Brain pericyte (primary cell): ENCODE results near the gene DERA.
"Not testable (repeated sequence)": the region's sequence is repeated elsewhere in the genome, so short reads cannot be mapped to it uniquely, and the experiment has no call there.

ENCODE experiments used
- DNase-seq: peaks from one replicate; pipeline ENCODE4 v3.0.0-alpha.2; 2012; ENCODE audit warnings: low read depth, low spot score

The DERA gene

DNA sequence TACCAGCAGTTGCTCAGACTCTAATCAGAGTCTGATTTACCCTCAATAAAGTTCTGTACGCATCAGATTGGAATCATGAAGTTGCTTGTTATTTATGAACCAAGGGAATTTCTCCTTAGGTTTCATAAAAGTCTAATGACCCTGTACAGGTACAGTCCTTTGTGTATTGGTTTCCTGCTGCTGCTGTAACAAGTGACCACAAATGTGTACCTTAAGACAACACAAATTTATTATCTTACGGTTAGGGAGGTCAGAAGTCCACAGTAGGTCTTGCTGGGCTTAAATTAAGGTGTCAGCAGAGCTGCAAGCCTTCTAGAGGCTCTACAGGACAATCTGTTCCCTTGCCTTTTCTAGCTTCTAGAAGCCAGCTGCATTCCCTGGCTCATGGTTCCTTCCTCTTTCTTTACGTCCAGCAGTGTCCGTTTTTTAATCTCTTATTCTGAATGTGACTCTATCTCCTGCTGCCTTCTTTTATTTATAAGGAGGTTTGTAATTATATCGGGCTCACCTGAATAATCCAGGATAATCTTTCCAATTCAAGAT lies 6.7 kb upstream of the DERA start:
- DNase-seq, result no peak

DNA sequence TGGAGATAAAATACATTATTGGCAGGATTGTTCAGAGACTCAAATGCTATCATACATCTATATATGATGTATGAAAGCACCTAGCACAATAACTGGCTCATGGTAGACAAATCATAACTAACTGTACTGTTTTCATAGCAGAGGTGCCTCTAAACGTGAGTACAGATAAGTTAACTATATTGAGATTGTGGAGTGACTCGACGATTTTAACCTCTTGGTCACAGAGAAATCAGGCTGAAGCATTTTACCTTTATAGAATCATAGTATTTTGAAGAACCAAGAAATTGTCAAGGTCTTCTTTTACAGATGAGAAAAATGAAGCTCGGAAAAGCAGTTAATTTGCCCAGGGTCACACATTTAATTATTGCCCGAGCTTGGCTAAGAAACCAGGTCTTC lies 666 bp upstream of the DERA start:
- no peak for DNase-seq

DNA sequence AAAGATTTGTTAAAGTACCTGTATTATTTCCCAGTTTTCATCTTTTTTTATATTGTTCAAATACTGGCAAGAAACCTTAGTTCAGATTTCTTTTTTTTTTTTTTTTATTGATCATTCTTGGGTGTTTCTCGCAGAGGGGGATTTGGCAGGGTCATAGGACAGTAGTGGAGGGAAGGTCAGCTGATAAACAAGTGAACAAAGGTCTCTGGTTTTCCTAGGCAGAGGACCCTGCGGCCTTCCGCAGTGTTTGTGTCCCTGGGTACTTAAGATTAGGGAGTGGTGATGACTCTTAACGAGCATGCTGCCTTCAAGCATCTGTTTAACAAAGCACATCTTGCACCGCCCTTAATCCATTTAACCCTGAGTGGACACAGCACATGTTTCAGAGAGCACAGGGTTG lies 799 bp downstream of the DERA start:
- not testable (repeated sequence) for DNase-seq

DNA sequence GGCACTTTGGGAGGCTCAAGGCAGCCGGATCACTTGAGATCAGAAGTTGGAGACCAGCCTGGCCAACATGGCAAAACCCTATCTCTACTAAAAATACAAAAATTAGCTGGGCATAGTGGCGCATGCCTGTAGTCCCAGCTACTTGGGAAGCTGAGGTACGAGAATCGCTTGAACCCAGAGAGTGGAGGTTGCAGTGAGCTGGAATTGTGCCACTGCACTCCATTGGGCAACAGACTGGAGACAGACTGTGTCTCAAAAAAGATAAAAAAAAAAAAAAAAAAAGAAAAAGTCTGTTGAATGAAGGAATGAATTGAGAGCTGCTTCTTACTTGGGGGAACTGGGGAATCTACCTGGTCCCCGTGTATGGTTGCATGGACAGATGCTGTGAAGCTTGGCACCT lies 3.0 kb downstream of the DERA start:
- DNase-seq, result not testable (repeated sequence)

DNA sequence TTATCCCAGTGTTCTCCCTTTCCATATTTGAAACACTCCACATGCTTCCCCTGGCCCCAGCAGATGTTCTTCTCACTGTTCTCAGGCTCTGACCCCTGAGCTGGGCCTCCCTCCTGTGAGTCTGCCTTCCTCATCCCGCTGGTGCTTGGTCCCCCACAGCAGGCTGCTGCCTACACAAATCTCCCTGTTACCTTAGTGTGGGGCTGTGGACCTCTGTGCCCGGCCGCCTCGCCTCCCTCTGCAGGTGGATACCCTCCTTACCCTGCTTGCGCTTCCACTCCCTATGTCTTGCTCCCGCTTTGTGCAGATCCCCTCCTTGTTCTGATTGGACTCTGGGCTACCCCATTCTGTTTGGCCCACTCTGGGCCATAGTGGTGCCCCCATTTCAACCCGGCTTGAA lies 6.9 kb downstream of the DERA start:
- DNase-seq, result no peak

DNA sequence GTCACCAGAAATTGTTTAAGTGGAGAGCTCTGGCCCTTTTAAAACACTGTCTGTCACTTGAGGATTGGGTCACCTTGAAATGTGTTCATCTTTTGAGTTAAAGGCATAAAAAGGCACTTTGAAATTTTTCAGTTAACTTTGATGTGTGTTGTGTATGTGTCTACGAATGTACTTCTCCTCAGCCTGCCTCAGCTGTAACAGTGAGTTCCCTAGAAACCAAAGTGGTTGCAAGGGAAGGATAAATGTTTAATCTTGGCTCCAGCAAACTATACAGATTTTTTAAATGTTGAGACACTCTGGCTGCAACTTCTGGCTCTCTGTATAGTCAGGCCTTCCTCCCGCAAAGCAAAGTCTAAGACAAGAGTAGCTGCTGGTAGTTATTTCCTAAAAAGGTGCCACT lies 8.3 kb downstream of the DERA start:
- DNase-seq, result no peak

DNA sequence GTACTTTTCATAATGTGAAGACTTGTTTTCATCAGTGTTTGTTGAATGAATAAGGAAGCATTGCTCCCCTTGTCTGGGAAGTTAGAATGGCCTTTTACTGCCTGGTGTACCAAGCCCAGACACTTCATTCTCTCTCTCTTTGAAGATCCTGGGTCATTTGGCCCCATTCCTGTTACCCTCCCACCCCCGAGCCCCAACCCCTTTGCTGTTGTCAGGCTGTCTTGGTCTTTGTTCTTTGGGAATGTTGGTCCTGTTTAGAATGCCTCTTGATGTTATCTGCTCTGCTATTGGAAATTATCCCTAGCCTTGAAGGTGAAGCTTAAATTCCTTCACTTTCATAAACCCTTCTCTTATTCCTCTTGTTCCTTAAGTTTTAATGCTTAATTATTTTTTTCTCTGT lies 13.8 kb downstream of the DERA start:
- DNase-seq, result no peak

DNA sequence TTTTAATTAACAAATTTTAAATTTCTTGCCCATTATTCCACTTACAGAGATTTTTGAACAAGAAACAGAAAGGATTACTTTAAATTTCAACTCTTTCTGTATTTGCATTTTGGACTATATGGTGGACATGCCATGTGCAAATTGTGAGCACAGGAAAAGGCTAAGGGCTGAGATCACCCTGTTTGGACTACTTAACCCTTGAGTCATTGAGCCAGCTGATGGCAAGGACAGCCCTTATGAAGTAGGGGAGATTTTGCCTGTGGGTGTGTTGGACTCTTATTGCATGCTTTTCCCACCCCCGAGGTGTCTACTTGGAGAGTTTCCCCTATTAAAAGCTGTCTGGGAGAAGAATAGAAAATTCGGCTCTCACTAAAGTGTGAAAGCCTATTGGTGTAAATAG lies 17.2 kb downstream of the DERA start:
- no peak for DNase-seq

DNA sequence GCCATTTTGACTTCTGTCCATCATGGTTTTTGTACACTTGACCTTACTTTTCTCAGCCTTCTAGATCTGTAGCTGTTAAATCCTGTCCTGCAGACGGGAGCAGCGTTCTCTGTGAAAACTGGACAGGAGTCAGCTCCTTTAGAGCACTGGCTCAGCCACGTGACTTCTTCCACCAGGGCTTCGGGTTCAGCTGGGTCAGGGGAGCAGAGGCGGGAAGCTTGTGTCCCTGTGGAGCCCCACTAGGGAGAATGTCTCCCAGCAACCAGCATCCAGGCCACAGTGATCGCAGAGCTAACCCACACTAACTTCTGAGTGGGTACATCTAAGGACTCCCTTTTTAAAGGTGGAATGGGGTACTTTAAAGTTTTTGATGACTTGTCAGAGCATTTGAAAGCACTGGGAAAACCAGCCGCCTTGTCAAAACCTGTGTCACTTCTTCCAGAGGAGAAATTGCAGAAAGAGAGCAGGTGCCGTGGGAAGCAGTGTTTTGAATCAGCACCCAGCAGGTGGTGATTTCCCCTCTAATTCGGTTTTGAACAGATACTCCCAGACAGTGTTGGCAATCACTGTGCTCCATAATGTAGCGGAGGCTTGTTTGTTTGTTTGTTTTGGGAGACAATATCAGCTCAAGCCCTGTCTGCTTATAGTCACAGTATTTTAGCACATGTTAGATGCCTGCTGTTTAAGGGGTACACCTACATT lies 17.9 kb downstream of the DERA start:
- no peak for DNase-seq

DNA sequence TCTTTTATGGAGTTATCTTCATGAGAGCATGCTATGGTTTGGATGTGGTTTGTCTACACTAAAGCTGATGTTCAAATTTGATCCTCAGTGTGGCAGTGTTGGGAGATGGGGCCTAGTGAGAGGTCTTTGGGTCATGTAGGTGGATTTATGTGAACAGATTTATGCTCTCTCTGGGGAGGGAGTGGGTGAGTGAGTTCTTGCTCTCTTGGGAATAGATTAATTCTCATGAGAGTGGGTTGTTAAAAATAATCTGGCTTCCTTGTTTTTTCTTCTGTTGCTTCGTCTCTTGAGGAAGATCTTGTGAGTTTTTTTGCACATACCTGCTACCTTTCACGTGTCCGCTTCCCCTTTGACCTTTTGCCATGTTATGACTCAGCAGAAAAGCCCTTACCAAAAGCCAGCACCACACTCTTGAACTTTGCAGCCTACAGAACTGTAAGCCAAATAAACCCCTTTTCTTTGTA lies 20.5 kb downstream of the DERA start:
- DNase-seq, result no peak

DNA sequence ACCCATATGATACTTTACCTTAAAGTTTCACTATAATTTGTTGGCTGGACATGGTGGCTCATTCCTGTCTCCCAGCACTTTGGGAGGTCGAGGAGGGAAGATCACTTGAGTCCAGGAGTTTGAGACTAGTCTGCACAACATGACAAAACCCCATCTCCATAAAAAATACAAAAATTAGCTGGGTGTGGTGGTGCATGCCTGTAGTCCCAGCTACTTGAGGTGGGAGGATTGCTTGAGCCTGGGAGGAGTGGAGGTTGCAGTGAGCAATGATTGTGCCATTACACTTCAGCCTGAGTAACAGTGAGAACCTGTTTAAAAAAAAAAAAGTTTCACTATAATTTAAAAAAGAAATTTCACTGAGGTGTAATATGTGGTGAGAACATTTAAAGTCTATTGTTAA lies 21.2 kb downstream of the DERA start:
- no peak for DNase-seq

DNA sequence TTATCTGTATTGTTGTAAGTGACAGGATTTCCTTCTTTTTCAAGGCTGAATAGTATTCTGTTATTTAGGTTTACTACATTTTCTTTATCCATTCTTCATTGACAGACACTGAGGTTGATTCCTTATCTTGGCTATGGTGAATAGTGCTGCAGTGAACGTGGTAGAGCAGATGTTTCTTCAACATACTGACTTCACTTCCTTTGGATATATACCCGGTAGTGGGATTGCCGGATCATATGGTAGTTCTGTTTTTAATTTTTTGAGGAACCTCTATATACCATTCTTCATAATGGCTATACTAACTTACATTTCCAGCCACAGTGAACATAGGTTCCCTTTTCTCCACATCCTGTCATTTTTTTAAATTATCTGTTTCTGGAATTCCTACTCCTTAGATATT lies 21.8 kb downstream of the DERA start:
- DNase-seq, result no peak

DNA sequence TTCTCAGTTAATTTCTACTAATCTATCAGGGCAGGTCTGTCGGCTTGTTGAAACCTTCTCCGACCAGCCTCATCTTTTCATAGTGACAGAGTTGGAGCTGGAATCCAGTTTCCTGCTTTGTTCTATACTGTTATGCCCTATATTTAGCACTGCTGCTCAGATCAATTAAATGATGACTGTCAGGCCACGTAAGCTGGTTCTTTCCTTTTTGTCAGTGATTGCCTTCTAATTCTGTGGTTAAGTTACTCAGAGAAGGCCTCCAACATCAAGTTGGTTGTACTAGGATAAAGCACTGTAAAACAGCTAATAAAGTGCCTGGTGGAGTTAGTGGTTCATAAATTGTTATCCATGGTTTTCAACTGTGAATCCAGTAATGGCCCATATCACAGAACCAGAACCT lies 22.6 kb downstream of the DERA start:
- no peak for DNase-seq

DNA sequence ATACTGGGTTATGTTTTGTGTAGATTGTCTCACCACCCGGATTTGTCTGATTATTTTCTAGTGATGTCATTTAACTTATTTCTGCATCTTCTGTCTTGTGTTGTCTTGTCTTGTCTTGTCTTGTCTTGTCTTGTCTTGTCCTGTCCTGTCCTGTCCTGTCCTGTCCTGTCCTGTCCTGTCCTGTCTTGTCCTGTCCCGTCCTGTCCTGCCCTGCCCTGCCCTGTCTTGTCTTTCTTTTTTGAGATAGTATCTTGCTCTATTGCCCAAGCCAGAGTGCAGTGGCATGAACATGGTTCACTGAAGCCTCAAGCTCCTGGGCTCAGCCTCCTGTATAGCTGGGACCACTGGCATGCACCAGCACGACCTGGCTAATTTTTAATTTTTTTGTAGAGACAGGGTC lies 25.6 kb downstream of the DERA start:
- no peak for DNase-seq

DNA sequence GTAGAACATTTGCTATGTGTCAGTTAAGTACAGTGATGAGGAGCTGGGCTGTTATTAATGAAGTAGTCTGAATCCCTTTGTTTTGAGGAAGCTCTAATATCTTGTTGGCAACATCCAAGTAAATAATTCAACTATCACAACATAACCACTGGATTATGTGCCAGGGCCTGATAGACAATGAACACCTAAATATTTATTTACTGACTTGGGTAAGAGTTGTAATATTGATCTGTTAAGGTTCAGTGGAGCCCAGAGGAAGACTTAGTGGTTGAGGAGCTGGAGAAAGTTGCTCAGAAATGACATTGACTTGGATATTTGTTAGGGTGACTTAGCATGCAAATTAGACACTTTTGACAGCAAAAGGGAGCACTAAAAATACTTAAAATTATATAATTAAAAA lies 26.8 kb downstream of the DERA start:
- no peak for DNase-seq

DNA sequence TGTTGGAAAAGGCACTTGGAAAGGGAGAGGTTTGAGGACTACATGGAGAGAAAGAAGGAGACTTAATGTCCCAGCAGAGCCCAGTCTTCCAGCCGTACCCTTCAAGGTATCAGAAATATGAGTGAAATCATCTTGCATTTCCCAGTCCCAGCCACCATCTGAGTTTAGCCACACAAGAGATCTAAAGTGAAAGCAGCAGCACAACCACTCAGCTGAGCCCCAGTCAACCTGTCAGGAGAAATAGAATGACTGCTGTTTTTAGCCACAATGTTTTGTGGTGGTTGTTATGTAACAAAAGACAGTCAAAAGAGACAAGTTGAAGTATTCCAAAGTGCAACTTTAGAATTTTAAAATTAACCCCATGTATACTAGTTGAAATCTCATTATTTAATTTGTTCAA lies 28.0 kb downstream of the DERA start:
- DNase-seq, result no peak

DNA sequence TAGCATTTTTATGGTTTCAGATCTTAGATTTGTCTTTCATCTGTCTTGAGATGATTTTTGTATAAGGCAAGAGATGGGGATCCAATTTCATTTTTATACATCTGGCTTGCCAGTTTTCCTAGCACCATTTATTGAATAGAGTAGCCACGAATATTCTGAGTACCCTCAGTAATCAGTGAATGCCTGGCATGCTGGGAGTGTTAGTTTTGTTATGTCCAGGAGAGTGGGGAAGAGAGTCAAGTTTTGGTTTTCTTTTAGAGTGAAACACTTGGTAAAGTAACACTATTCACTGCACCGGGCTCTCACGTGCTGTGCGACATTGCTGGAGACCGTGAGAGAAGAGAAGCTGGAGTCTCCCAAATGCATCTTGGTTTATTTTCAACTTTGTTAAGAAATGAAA lies 31.3 kb downstream of the DERA start:
- DNase-seq, result no peak

DNA sequence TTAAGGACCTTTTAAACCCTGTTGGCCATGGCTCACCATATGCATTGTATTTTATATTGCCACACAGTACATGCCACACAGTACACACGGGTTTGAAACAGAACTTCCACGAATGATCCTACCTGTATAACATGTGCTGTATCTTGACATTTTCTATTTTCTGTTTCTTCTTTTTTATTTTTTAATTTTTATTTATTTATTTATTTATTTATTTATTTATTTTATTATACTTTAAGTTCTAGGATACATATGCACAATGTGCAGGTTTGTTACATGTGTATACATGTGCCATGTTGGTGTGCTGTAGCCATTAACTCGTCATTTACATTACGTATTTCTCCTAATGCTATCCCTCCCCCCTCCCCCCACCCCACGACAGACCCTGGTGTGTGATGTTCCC lies 32.4 kb downstream of the DERA start:
- DNase-seq, result not testable (repeated sequence)

DNA sequence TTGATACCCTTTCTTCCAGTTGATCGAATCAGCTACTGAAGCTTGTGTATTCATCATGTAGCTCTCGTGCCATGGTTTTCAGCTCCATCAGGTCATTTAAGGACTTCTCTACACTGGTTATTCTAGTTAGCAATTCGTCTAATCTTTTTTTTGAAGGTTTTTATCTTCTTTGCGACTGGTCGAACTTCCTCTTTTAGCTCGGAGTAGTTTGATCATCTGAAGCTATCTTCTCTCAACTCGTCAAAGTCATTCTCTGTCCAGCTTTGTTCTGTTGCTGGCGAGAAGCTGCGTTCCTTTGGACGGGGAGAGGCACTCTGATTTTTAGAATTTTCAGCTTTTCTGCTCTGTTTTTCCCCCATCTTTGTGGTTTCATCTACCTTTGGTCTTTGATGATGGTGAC lies 37.3 kb downstream of the DERA start:
- DNase-seq, result not testable (repeated sequence)

DNA sequence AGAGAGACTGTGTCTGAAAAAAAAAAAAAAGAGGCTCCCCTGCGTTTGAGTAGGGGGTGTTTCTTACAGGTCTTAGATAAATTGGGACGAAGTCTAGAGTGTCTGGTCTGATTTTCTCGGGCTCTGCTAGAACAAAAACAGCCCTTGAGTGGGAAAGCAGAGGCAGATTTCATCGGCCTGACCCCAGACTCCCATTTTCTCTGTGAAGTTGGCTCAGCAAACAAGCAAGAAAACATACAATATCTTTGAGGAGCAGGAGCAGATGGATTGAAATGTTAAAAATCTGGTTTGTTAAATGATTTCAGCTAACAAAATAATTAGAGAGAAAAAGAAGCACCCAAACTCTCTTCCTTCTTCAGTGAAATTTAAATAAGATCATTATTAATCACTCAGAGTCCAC lies 44.1 kb downstream of the DERA start:
- DNase-seq, result no peak

DNA sequence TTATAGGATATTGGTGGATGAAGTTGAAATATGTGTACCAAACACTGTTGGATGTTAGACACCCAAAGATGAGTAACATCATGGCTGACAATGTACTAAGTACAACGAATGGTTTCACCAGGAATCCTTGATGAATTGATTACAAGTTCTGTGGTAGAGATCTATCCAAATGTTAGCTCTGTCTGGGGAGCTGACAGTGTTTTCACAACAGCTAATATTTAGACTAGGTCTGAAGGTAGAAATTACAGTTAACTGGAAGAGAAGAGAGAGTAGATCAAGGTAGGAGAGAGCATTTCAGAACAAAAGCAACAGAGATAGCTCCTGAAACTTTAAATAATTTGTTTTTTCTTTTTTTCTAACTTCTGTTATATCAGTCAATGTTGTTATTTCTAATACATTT lies 44.9 kb downstream of the DERA start:
- no peak for DNase-seq

DNA sequence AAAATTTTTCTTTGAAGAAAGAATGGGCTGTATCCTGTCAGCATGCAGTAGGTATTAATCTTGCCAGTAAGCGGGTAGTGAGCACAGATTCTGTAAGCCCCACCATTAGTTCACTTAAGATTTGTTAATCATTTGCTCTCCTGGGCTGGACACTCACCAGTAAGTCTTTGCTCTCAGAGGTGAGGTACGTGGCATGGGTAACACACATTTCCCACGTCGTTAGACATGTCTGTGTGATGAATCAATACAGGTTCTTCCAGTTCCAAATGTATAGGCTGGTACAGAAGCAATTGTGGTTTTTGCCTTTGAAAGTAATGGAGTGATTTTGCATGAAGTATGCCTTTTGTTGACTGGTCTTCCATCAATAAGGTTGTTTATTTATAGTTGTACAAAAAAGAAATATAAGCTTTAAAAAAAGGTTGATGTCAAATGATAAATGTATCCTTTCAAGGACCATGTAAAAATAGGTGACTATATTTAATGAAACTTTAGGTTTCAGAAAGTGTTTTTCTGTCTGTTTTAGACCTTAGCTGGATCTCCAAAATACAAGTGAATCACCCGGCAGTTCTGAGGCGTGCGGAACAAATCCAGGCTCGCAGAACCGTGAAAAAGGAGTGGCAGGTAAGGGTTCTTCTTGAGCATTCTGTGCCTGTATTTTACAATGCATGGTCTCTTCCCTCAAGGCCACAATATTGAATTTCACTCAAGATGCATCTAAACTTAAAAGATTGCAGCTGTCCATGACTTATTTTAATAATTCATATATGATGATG lies 45.5 kb downstream of the DERA start:
- no peak for DNase-seq

DNA sequence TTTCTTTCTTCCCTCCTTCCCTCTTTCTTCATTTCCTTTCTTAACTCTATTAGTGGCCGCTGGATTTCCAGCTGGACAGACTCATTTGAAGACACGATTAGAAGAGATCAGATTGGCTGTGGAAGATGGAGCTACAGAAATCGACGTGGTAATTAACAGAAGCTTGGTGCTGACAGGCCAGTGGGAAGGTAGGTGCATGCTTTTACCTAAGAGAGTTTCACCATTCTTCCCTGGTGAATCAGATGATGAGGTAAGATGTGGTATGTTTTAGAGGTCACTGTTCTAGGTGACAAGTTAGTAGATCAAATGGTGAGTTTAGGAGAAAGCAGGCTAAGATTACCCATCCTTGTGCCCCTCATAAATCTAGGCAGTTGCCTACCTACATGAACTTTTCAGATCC lies 51.6 kb downstream of the DERA start:
- no peak for DNase-seq
